Activated CD4-positive, alpha-beta T cell treated with anti-CD3 and anti-CD28 coated beads, Interleukin-2, Interleukin-6, amounts not matched to agents 100 ng/mL and 50 ng/mL, durations not matched to agents 16 hours and 8 hours (primary cell): ENCODE results near the gene CHSY1.

ENCODE experiments used
- DNase-seq: peaks from one replicate; pipeline ENCODE4 v3.0.0-alpha.2; 2020

CHSY1 gene

GRCh38 chr15:101187820-101188636, 63.8 kb downstream of the CHSY1 start:
- DNase-seq: peak; percentile 24

- DNase-seq: no peak
Measured at GRCh38 chr15:101185770-101186169, 66.1 kb downstream of the CHSY1 start.

GRCh38 chr15:101185336-101185735, 66.5 kb downstream of the CHSY1 start:
- DNase-seq: no peak

DNA sequence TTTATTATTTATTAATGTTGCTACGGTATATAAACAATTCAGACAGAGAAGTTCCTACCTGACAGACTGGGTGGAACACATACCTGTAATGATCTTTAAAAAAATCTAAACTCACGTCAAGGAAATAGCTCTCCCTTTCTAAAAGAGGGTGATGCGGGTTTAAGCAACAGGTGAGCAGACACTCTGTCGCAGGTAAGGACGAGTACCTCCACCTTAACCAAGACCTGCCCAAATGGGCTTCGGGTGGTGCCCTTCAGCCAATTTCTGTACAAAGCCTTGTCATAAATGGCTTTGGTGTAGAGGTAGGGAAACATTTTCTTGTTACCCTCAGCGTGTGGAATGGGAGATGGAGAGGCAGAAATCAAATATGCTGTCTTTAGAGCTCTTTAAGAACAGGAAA, 67.0 kb downstream of the CHSY1 start:
- no peak for DNase-seq

DNA sequence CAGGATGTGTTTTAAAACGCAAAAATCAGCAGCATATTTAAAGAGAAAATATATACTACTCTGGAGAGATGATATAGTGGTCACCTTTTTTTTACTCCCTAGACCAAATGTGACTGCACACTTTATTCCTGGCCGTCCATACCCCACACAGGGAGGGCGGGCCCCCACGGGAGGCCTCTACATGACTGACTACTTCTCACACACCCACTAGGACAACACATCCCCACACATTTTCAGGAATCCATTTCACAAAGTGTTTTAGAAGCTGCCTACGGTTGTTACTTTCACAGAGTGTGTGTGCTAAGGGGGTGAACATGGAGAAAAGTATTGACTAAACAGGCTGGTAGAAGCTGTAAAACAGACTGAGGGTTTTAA, 67.9 kb downstream of the CHSY1 start:
- DNase-seq: no peak

DNA sequence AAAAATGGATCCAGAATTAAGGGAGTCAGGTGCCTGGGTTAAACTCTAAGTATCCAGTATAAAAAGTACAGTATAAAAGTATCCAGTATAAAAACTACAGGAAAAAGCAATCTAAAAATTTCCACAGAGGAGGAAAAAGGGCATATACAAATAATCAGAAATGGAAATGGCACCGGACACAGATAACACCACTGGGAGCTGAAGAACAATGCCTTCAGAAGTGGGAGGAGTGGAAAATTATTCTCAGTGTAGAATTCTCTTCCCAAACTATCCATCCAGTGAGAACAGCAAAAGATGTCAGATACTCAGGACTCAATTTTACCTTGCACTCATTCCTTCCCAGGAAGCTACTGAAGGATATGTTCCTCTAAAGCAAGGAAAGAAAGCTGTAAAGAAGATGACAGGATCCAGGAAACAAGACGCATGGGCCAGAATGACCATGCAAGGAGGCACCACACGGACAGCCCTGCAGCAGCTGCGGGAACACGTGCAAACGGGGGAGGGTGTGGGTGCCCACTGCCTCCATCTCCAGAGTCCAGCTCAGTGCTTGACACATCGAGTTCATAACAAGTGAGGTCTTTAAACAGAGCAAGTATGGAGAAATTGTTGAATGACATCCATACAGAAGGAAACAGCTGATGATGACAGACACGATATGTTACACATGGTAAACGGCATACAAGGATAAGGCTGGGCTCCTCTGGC, 68.5 kb downstream of the CHSY1 start:
- no peak for DNase-seq

GRCh38 chr15:101182215-101182614, 69.6 kb downstream of the CHSY1 start:
- no peak for DNase-seq

GRCh38 chr15:101181349-101181748, 70.5 kb downstream of the CHSY1 start:
- DNase-seq: no peak

DNA sequence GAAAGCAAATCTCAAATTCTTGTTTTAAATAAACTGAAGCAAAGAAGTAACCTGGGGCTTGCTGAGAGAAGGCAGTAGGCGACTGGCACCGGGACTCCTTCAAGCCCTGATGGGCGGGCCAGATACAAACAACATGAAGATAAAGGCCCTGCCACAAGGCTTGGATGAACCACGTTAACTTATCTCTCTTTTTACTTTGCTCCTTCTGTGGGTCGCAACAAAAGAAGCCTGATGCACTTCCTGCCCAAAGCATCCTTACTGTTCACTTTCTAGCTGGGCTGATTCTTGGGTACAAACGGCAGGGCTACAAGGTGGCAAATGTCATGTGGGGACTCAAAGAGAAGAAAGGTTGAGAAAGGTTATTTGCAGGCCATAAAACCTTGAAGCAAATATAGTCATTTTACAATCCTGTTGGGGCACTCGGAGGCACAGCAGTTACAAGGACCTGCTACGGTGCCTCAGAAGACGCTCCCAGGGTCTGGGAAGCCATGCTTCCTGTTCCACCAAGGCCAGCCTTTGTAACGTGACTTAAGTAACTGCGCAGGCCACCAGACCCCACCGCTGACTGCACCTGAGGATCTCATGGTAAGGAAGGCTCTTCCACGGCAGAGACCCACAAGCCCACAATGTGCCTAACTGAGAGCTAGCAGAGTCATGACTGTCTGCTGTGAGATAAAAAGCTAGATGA, 71.1 kb downstream of the CHSY1 start:
- DNase-seq: no peak

GRCh38 chr15:101179341-101180153, 72.3 kb downstream of the CHSY1 start:
- no peak for DNase-seq

DNA sequence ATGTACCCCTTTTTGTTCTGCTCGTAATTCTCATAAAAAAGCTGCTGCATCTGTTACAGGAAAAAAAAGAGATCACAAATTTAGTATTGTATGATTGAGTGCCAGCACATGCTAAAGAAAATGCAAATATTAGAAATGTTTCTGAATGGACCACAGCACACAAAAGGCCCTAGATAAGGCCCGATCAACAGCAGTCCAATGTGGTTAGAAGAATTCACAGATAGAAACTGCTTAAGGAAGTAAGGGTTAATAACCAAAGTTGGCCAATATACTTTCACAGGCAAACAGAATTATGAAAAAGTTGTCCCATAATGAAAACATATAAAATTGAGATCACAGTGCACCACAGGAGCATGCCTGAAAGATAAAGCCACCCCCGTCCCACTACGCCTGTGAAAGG, 72.9 kb downstream of the CHSY1 start:
- DNase-seq: no peak

DNA sequence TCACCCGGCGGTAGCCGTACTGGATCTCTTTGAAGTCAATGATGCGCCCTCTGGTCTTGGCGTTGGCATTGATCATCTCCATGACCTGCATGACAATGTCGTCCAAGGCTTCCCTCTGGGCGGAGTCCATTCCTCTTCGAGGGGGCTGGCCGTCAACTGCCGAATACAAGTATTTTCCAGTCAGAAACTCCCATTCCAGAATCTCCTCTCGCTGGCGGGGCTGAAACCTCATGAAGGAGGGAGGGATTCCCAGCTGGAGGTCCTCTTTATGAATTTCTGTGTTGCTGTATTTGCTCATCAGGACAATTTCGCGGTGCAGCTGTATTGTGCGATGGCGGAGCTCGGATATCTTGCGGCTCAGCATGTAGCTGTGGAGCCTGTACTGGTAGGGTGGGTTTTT, 73.4 kb downstream of the CHSY1 start:
- DNase-seq: no peak

DNA sequence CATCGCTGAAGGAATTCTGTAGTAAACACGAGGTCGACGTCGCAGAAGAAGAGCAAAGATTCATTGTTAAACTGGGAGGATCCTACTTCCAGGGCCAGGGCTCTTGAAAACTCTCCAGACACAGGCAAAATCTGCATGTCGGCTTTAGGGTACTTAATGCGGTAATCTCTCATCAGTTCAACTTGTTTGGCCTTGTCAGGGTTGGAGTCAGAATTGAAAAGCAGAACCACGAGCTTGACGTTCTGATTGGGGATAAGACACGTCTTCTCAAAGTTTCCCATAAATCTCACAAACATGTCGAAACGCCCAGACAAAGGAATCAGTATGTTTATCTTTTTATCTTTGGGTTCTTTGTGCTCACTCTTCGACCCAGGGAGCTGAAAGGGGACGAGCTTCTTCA, 74.0 kb downstream of the CHSY1 start:
- no peak for DNase-seq

GRCh38 chr15:101176625-101177024, 75.2 kb downstream of the CHSY1 start:
- DNase-seq: no peak

- DNase-seq: no peak
Measured at GRCh38 chr15:101175401-101175800, 76.4 kb downstream of the CHSY1 start.

GRCh38 chr15:101174152-101174920, 77.5 kb downstream of the CHSY1 start:
- DNase-seq: no peak

GRCh38 chr15:101173233-101174119, 78.4 kb downstream of the CHSY1 start:
- no peak for DNase-seq

DNA sequence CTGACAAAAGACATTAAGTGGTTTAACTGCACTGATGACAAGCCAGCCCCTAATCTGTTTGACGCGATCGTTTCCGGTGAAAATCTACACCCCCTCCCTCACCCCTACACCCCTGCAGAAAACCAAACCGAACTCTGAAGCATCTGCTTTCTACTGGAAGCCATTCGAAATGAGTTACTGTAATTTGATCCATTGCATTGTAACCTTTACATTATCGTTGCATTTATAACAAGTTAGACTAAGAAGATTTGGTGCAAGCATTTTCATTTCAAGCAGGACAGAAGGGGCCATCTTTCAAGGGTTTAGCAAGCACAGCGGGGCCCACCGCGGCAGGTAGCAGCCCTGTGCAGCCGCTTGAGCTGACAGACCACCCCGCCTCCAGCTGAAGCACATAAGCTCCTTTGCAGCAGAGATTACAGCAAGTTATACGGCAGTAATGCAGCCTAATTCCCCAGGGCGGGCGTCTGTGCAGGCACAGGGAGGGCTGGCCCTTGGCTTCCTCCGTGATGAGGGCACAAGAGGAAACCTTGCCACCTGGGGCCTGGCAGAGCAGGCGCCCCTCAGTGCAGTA, 79.3 kb downstream of the CHSY1 start:
- no peak for DNase-seq

GRCh38 chr15:101171954-101172353, 79.9 kb downstream of the CHSY1 start:
- no peak for DNase-seq

DNA sequence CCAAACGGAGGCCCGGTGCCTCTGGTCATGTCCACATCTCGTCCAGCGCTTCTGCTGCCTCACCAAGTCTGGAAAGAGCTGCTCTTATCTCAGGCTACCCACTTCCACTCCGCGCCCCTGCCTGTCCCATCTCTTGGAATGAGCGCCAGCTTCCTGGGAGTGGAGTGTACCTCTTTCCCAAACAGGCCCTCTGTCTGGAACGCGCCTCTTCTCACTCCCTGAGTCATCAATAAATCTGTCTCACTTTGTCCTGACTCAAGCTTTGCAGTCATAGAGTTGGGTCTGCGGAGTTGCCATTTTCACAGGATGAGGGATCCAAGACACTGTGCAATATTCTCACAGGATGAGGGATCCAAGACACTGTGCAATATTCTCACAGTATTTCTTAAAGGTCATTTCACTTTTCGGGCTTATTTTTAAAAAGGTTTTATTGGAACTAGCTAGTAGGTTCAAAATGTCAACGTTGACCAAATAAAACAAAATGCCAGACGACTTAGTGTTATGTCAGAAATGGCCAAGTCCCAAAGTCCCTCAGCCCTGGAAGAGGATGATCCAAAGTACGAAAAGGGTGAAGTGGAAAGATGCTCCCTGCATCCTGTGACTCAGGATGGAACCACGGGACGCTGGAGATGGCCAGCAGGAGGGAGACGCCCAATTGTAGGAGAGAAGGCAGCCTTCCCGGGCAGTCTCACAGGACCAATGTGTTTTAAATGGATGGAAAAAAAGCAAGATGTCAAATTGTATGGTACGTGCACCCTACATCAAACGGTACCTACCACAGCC, 81.1 kb downstream of the CHSY1 start:
- no peak for DNase-seq
